Uterus (tissue), 2 donors: Measurements from ENCODE around the gene KLF5.

ENCODE experiments used
- CTCF ChIP-seq, 4 experiments: fragments of 200-600 bp in 2 of 4; fragments of 450-650 bp in 2 of 4; sonication (generic) in 2 of 4; IDR thresholded peaks; one replicate each; pipeline ENCODE4 v1.5.1; 2016 to 2019; ENCODE audit warnings: antibody characterized with exemption in 4 of 4, mild to moderate bottlenecking in 2 of 4, moderate library complexity in 1 of 4
- POLR2A ChIP-seq, 2 donors: fragments of 450-650 bp; IDR thresholded peaks; one replicate each; pipeline ENCODE4 v1.6.1; 2016; ENCODE audit warnings: antibody characterized with exemption in 2 of 2, mild to moderate bottlenecking in 1 of 2, moderate library complexity in 1 of 2

- TF ChIP-seq CTCF (IDR thresholded peaks at IDR 0.05) (no peak), POLR2A (IDR thresholded peaks at IDR 0.05) (no peak)
Observed at GRCh38 chr13:73040968-73041596, 17.7 kb upstream of the KLF5 start.
